NCI-H146 treated with DMSO at 0.1 percent for 48 hours (cell line): ENCODE results near the gene COX14.

Experiments
- DNase-seq: peaks from one replicate; lab custom pipeline; 2025; ENCODE audit not compliant: unreplicated experiment; lab: John Stamatoyannopoulos, UW

COX14 gene

GRCh38 chr12:50084775-50085614 lies 27.0 kb upstream of the COX14 start, which contains the start of gene SMARCD1:
TSS of gene SMARCD1 (plus strand) at chr12:50085342. CDS start at chr12:50085370, 28 bp downstream.
- DNase-seq = peak; percentile 94

GRCh38 chr12:50085615-50086072 lies 26.4 kb upstream of the COX14 start:
- peak; percentile 59 for DNase-seq

- no peak for DNase-seq
These were observed 25.9 kb upstream of the COX14 start for GRCh38 chr12:50086148-50086547.

- DNase-seq = no peak
These were observed 24.9 kb upstream of the COX14 start for GRCh38 chr12:50087151-50087550.

GRCh38 chr12:50087995-50088394 lies 24.0 kb upstream of the COX14 start:
- DNase-seq = no peak

GRCh38 chr12:50088577-50089335 lies 23.3 kb upstream of the COX14 start:
- peak; percentile 64 for DNase-seq

GRCh38 chr12:50089730-50090129 lies 22.3 kb upstream of the COX14 start:
- no peak for DNase-seq

GRCh38 chr12:50090391-50090790 lies 21.6 kb upstream of the COX14 start:
- no peak for DNase-seq

GRCh38 chr12:50097952-50098351 lies 14.1 kb upstream of the COX14 start:
- no peak for DNase-seq

- DNase-seq = no peak
These were observed 12.6 kb upstream of the COX14 start for GRCh38 chr12:50099302-50100008.

- DNase-seq = no peak
These were observed 11.5 kb upstream of the COX14 start for GRCh38 chr12:50100561-50100960.

- DNase-seq = no peak
These were observed 10.4 kb upstream of the COX14 start for GRCh38 chr12:50101663-50102062.

GRCh38 chr12:50102131-50102531 lies 9.9 kb upstream of the COX14 start:
- no peak for DNase-seq

- no peak for DNase-seq
These were observed 9.3 kb upstream of the COX14 start for GRCh38 chr12:50102646-50103309.

- no peak for DNase-seq
These were observed 8.7 kb upstream of the COX14 start for GRCh38 chr12:50103351-50103750.

GRCh38 chr12:50103767-50104321 lies 8.2 kb upstream of the COX14 start, which contains the start of gene GPD1:
TSS of gene GPD1 (plus strand) at chr12:50104008. CDS start at chr12:50104051, 43 bp downstream.
- peak; percentile 75 for DNase-seq

GRCh38 chr12:50104417-50105366 lies 7.3 kb upstream of the COX14 start:
- DNase-seq = no peak

- DNase-seq = no peak
These were observed 6.1 kb upstream of the COX14 start for GRCh38 chr12:50105913-50106450.

GRCh38 chr12:50106907-50107306 lies 5.1 kb upstream of the COX14 start:
- no peak for DNase-seq
